Neural cell (in vitro differentiated cells): ENCODE measurements around the gene ARFGEF3. TPM values are rescaled to one million over a fixed set of nuclear protein-coding genes. Genes with fewer than 3 reads are reported as not detected.
A peak's percentile ranks its signal among the peaks of the same experiment; 100 is the strongest.

Source experiments
- H2AFZ ChIP-seq: fragments of 200-600, 300-800 bp; sonication (generic), shearing (Covaris generic); 2 replicates; pipeline ENCODE4 v1.6.0; 2014; ENCODE audit warnings: low read depth, mild to moderate bottlenecking, antibody characterized with exemption, low read length, moderate library complexity
- H3F3A ChIP-seq: fragments of 200-600 bp; shearing (Covaris generic); 2 replicates; pipeline ENCODE4 v1.6.1; 2016; ENCODE audit warnings: mild to moderate bottlenecking, moderate library complexity, mixed read lengths, antibody characterized with exemption, low read length; ENCODE audit not compliant: insufficient read depth, poor library complexity, severe bottlenecking
- H3K27ac ChIP-seq: fragments of 200-600, 300-800 bp; sonication (generic), shearing (Covaris generic); 2 replicates; pipeline ENCODE4 v1.5.1; 2014; ENCODE audit warnings: mild to moderate bottlenecking, low read length, moderate library complexity
- H3K27me3 ChIP-seq: fragments of 300-800, 200-600 bp; sonication (generic), shearing (Covaris generic); 2 replicates; pipeline ENCODE4 v1.6.0; 2014; ENCODE audit warnings: mild to moderate bottlenecking, low read depth, low read length, moderate library complexity; ENCODE audit not compliant: insufficient read depth
- H3K36me3 ChIP-seq: fragments of 300-800, 200-600 bp; sonication (generic), shearing (Covaris generic); 2 replicates; pipeline ENCODE4 v1.5.1; 2014; ENCODE audit warnings: mild to moderate bottlenecking, antibody characterized with exemption, low read length, moderate library complexity; ENCODE audit not compliant: insufficient read depth
- H3K4me2 ChIP-seq: fragments of 300-800, 200-600 bp; sonication (generic), shearing (Covaris generic); 2 replicates; pipeline ENCODE4 v1.6.0; 2014; ENCODE audit warnings: mild to moderate bottlenecking, low read length
- H3K4me3 ChIP-seq: fragments of 300-800, 200-600 bp; sonication (generic), shearing (Covaris generic); 2 replicates; pipeline ENCODE4 v1.5.1; 2014; ENCODE audit warnings: mild to moderate bottlenecking, low read length, moderate library complexity
- H3K79me2 ChIP-seq: fragments of 200-600 bp; shearing (Covaris generic); replicated peaks from 2 replicates; pipeline ENCODE4 v1.6.0; 2014; ENCODE audit warnings: mild to moderate bottlenecking, low read length, moderate library complexity; ENCODE audit not compliant: insufficient read depth
- H3K9ac ChIP-seq: fragments of 300-800, 200-600 bp; sonication (generic), shearing (Covaris generic); 2 replicates; pipeline ENCODE4 v1.6.1; 2016; ENCODE audit warnings: mild to moderate bottlenecking, low read length, mixed read lengths
- H3K9me2 ChIP-seq: fragments of 200-600 bp; shearing (Covaris generic); 2 replicates; pipeline ENCODE4 v1.6.1; 2016; ENCODE audit warnings: mild to moderate bottlenecking, low read length, mixed read lengths; ENCODE audit not compliant: insufficient read depth
- H3K9me3 ChIP-seq: fragments of 200-600, 300-800 bp; sonication (generic), shearing (Covaris generic); 2 replicates; pipeline ENCODE4 v1.6.1; 2016; ENCODE audit warnings: mild to moderate bottlenecking, mixed run types, low read length, moderate library complexity, mixed read lengths
- H4K20me1 ChIP-seq: fragments of 200-600 bp; shearing (Covaris generic); 2 replicates; pipeline ENCODE4 v1.6.1; 2016; ENCODE audit warnings: mild to moderate bottlenecking, mixed run types; ENCODE audit not compliant: insufficient read depth
- EP300 ChIP-seq: fragments of 450-650 bp; conservative IDR thresholded peaks from 2 replicates; pipeline ENCODE4 v1.6.1; 2014; ENCODE audit warnings: antibody characterized with exemption, mild to moderate bottlenecking, moderate library complexity; ENCODE audit not compliant: poor library complexity, severe bottlenecking
- EZH2 ChIP-seq: fragments of 200-600, 300-800 bp; shearing (Covaris generic), sonication (generic); IDR thresholded peaks from 2 replicates; pipeline ENCODE4 v1.6.1; 2014; ENCODE audit warnings: antibody characterized with exemption, low read length, borderline replicate concordance, mild to moderate bottlenecking; ENCODE audit not compliant: insufficient read depth, poor library complexity, severe bottlenecking
- MXI1 ChIP-seq: fragments of 450-650 bp; conservative IDR thresholded peaks from 2 replicates; pipeline ENCODE4 v1.6.1; 2014; ENCODE audit warnings: antibody characterized with exemption, mild to moderate bottlenecking; ENCODE audit not compliant: poor library complexity, severe bottlenecking
- POLR2AphosphoS5 ChIP-seq: IDR thresholded peaks from 2 replicates; pipeline ENCODE4 v1.6.1; 2012
- RAD21 ChIP-seq: fragments of 450-650 bp; conservative IDR thresholded peaks from 2 replicates; pipeline ENCODE4 v1.6.1; 2014; ENCODE audit warnings: antibody characterized with exemption, mild to moderate bottlenecking, moderate library complexity
- REST ChIP-seq: IDR thresholded peaks from 2 replicates; pipeline ENCODE4 v1.6.1; 2012; ENCODE audit warnings: borderline replicate concordance
- SMC3 ChIP-seq: fragments of 450-650 bp; conservative IDR thresholded peaks from 2 replicates; pipeline ENCODE4 v1.6.1; 2014; ENCODE audit warnings: antibody characterized with exemption, mild to moderate bottlenecking, moderate library complexity; ENCODE audit not compliant: poor library complexity
- TAF1 ChIP-seq: IDR thresholded peaks from 2 replicates; pipeline ENCODE4 v1.6.1; 2012; ENCODE audit warnings: low read depth
- polyA plus RNA-seq: library from polyadenylated mRNA; depleted of rRNA; stranded (reverse); fragments of >200 nt; gene quantifications from 2 replicates; pipeline ENCODE4 v1.2.3, GENCODE V29; 2014
- TF ChIP-seq, protein P1 (sequence below): fragments of 450-650 bp; IDR thresholded peaks from 2 replicates; pipeline ENCODE4 v1.5.1; 2014; ENCODE audit warnings: antibody characterized with exemption, mild to moderate bottlenecking, moderate library complexity; ENCODE audit not compliant: poor library complexity, severe bottlenecking

ARFGEF3 gene
- polyA plus RNA-seq, 1 donor from 2014 or later = 4.6 TPM

- no peaks in the 10 kb centered on the region for H3K36me3 ChIP-seq
- no peak overlapping the region for H2AFZ ChIP-seq
- H3K27me3 ChIP-seq = no peaks in the 10 kb centered on the region
- H3F3A ChIP-seq = no peaks in the 10 kb centered on the region
- no peaks in the 10 kb centered on the region for H3K9me2 ChIP-seq
- H3K4me3 ChIP-seq = no peak overlapping the region
- H3K9ac ChIP-seq = no peak overlapping the region
- no peaks in the 10 kb centered on the region for H4K20me1 ChIP-seq
- no peak overlapping the region for H3K27ac ChIP-seq
- no peak for TF ChIP-seq MXI1
- TF ChIP-seq POLR2AphosphoS5 = no peak
- no peak for TF ChIP-seq TAF1
- no peak for TF ChIP-seq REST
- no peak for TF ChIP-seq EZH2
- TF ChIP-seq, protein P1, sequence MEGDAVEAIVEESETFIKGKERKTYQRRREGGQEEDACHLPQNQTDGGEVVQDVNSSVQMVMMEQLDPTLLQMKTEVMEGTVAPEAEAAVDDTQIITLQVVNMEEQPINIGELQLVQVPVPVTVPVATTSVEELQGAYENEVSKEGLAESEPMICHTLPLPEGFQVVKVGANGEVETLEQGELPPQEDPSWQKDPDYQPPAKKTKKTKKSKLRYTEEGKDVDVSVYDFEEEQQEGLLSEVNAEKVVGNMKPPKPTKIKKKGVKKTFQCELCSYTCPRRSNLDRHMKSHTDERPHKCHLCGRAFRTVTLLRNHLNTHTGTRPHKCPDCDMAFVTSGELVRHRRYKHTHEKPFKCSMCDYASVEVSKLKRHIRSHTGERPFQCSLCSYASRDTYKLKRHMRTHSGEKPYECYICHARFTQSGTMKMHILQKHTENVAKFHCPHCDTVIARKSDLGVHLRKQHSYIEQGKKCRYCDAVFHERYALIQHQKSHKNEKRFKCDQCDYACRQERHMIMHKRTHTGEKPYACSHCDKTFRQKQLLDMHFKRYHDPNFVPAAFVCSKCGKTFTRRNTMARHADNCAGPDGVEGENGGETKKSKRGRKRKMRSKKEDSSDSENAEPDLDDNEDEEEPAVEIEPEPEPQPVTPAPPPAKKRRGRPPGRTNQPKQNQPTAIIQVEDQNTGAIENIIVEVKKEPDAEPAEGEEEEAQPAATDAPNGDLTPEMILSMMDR = no peak
- no peak for TF ChIP-seq EP300
- no peak for TF ChIP-seq SMC3
- TF ChIP-seq RAD21 = no peak
- no peaks in the 10 kb centered on the region for H3K79me2 ChIP-seq
- no peaks in the 10 kb centered on the region for H3K9me3 ChIP-seq
- no peak overlapping the region for H3K4me2 ChIP-seq
Measured at GRCh38 chr6:138188278-138188941, 26.7 kb downstream of the ARFGEF3 start.

DNA sequence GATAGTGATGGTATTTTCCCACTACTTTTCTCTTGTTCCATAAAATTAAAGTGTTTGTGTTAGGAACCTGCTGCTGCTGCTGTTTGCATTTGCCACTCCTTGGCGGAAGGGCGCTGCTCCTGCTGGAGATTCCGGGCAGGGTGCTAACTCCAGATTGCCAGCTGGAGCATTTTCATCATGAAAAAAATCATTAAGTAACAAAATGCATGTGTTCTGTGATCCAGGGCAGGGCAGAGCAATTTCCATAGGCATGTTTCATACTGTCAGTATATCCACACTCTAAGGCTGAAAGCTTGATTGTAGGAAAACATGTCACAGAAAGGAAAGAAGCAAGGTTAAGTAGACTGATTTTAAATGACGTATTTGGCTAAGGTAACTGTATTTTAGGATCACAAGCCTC is 32.5 kb downstream of the ARFGEF3 start:
- H3K9me3 ChIP-seq = no peaks in the 10 kb centered on the region
- H3K27ac ChIP-seq = no peak overlapping the region
- no peaks in the 10 kb centered on the region for H3K36me3 ChIP-seq
- TF ChIP-seq REST = no peak
- TF ChIP-seq POLR2AphosphoS5 = peak; percentile 48
- no peaks in the 10 kb centered on the region for H4K20me1 ChIP-seq
- H3F3A ChIP-seq = no peaks in the 10 kb centered on the region
- H3K4me3 ChIP-seq = no peak overlapping the region
- H3K9ac ChIP-seq = no peak overlapping the region
- no peaks in the 10 kb centered on the region for H3K79me2 ChIP-seq
- no peaks in the 10 kb centered on the region for H3K27me3 ChIP-seq
- H3K4me2 ChIP-seq = no peak overlapping the region
- H3K9me2 ChIP-seq = no peaks in the 10 kb centered on the region
- H2AFZ ChIP-seq = no peak overlapping the region
